GM12864 (cell line): ENCODE results near the gene EPHA5.

Experiments used
- DNase-seq: peaks from one replicate; pipeline ENCODE4 v3.0.0-alpha.2; 2011; ENCODE audit warnings: low read depth
- H3K4me3 ChIP-seq: 2 replicates; pipeline ENCODE4 v1.5.1; 2011; ENCODE audit warnings: mild to moderate bottlenecking, low read depth, low read length, control low read depth
- CTCF ChIP-seq: IDR thresholded peaks from 2 replicates; pipeline ENCODE4 v1.5.1; 2011; ENCODE audit warnings: low read depth, mild to moderate bottlenecking, moderate library complexity, low read length, control low read depth, inconsistent platforms; ENCODE audit errors: missing control alignments

Gene EPHA5

GRCh38 chr4:65654976-65655375 lies 15.3 kb downstream of the EPHA5 start:
- no peak for DNase-seq
- H3K4me3 ChIP-seq = no peak overlapping the region
- no peak for TF ChIP-seq CTCF

GRCh38 chr4:65653740-65654361 lies 16.4 kb downstream of the EPHA5 start:
- no peak overlapping the region for H3K4me3 ChIP-seq
- no peak for TF ChIP-seq CTCF
- DNase-seq = no peak

- no peak for TF ChIP-seq CTCF
- H3K4me3 ChIP-seq = no peak overlapping the region
- DNase-seq = no peak
Measured at GRCh38 chr4:65651751-65652150, 18.5 kb downstream of the EPHA5 start.

GRCh38 chr4:65651031-65651430 lies 19.3 kb downstream of the EPHA5 start:
- DNase-seq = no peak
- no peak overlapping the region for H3K4me3 ChIP-seq
- no peak for TF ChIP-seq CTCF

GRCh38 chr4:65646136-65646535 lies 24.2 kb downstream of the EPHA5 start:
- DNase-seq = no peak
- no peak for TF ChIP-seq CTCF
- no peak overlapping the region for H3K4me3 ChIP-seq

- TF ChIP-seq CTCF = no peak
- no peak overlapping the region for H3K4me3 ChIP-seq
- no peak for DNase-seq
Measured at GRCh38 chr4:65645185-65645584, 25.1 kb downstream of the EPHA5 start.
